ENCODE data around the gene TSPAN18. TPM values are rescaled to one million over a fixed set of nuclear protein-coding genes. Genes with fewer than 3 reads are reported as not detected.

Gene TSPAN18
- not detected in 2 replicates for total RNA-seq (2014; rRNA removed; shearing (Covaris generic))
- 0.52 and 0.90 TPM in 2 replicates for polyA plus RNA-seq (2015; cell fraction: cytosol; rRNA removed)
- 0.39 TPM in 1 of 2 replicates, not detected in the other for polyA plus RNA-seq (2015; cell fraction: nucleus; rRNA removed)

- in situ Hi-C loops (cut with HindIII; ENCODE audit: low pct_unique_long_range_greater_than_20kb, low sequenced_read_pairs) = no loop called here
- DNase-seq (ENCODE audit: low read depth, low spot score) = no peak
Observed at GRCh38 chr11:44726283-44727113, at the start of gene TSPAN18. TSPAN18 (plus strand) TSS chr11:44726962; CDS start chr11:44906417, 179,455 bp downstream.

GRCh38 chr11:44680982-44681597 is 45.7 kb upstream of the TSPAN18 start:
- in situ Hi-C loops (cut with HindIII; ENCODE audit: low pct_unique_long_range_greater_than_20kb, low sequenced_read_pairs) = no loop called here
- no peak for DNase-seq (ENCODE audit: low read depth, low spot score)

GRCh38 chr11:44681698-44682097 is 45.1 kb upstream of the TSPAN18 start:
- in situ Hi-C loops (cut with HindIII; ENCODE audit: low pct_unique_long_range_greater_than_20kb, low sequenced_read_pairs) = no loop called here
- no peak for DNase-seq (ENCODE audit: low read depth, low spot score)

GRCh38 chr11:44684859-44685281 is 41.9 kb upstream of the TSPAN18 start:
- DNase-seq (ENCODE audit: low read depth, low spot score) = peak; percentile 22
- in situ Hi-C loops (cut with HindIII; ENCODE audit: low pct_unique_long_range_greater_than_20kb, low sequenced_read_pairs) = no loop called here

GRCh38 chr11:44687388-44687787 is 39.4 kb upstream of the TSPAN18 start:
- no peak for DNase-seq (ENCODE audit: low read depth, low spot score)
- in situ Hi-C loops (cut with HindIII; ENCODE audit: low pct_unique_long_range_greater_than_20kb, low sequenced_read_pairs) = no loop called here

- in situ Hi-C loops (cut with HindIII; ENCODE audit: low pct_unique_long_range_greater_than_20kb, low sequenced_read_pairs) = no loop called here
Observed at GRCh38 chr11:44689265-44689664, 37.5 kb upstream of the TSPAN18 start.

GRCh38 chr11:44690651-44691050 is 36.1 kb upstream of the TSPAN18 start:
- DNase-seq (ENCODE audit: low read depth, low spot score) = no peak
- in situ Hi-C loops (cut with HindIII; ENCODE audit: low pct_unique_long_range_greater_than_20kb, low sequenced_read_pairs) = no loop called here

More at GRCh38 chr11:44689265-44689664, 37.5 kb upstream of the TSPAN18 start:
- no peak for DNase-seq (ENCODE audit: low read depth, low spot score)

GRCh38 chr11:44692460-44692859 is 34.3 kb upstream of the TSPAN18 start:
- DNase-seq (ENCODE audit: low read depth, low spot score) = no peak
- in situ Hi-C loops (cut with HindIII; ENCODE audit: low pct_unique_long_range_greater_than_20kb, low sequenced_read_pairs) = no loop called here

- no peak for DNase-seq (ENCODE audit: low read depth, low spot score)
Observed at GRCh38 chr11:44693654-44694119, 33.1 kb upstream of the TSPAN18 start.

GRCh38 chr11:44694443-44694842 is 32.3 kb upstream of the TSPAN18 start:
- in situ Hi-C loops (cut with HindIII; ENCODE audit: low pct_unique_long_range_greater_than_20kb, low sequenced_read_pairs) = no loop called here
- no peak for DNase-seq (ENCODE audit: low read depth, low spot score)

More at GRCh38 chr11:44693654-44694119, 33.1 kb upstream of the TSPAN18 start:
- in situ Hi-C loops (cut with HindIII; ENCODE audit: low pct_unique_long_range_greater_than_20kb, low sequenced_read_pairs) = no loop called here

- peak; percentile 26 for DNase-seq (ENCODE audit: low read depth, low spot score)
- in situ Hi-C loops (cut with HindIII; ENCODE audit: low pct_unique_long_range_greater_than_20kb, low sequenced_read_pairs) = no loop called here
Observed at GRCh38 chr11:44695169-44695833, 31.5 kb upstream of the TSPAN18 start.

- DNase-seq (ENCODE audit: low read depth, low spot score) = no peak
- in situ Hi-C loops (cut with HindIII; ENCODE audit: low pct_unique_long_range_greater_than_20kb, low sequenced_read_pairs) = no loop called here
Observed at GRCh38 chr11:44698252-44698912, 28.4 kb upstream of the TSPAN18 start.

GRCh38 chr11:44699497-44700408 is 27.0 kb upstream of the TSPAN18 start:
- no peak for DNase-seq (ENCODE audit: low read depth, low spot score)
- in situ Hi-C loops (cut with HindIII; ENCODE audit: low pct_unique_long_range_greater_than_20kb, low sequenced_read_pairs) = no loop called here

- in situ Hi-C loops (cut with HindIII; ENCODE audit: low pct_unique_long_range_greater_than_20kb, low sequenced_read_pairs) = no loop called here
- DNase-seq (ENCODE audit: low read depth, low spot score) = no peak
Observed at GRCh38 chr11:44701276-44701675, 25.5 kb upstream of the TSPAN18 start.

GRCh38 chr11:44702889-44703288 is 23.9 kb upstream of the TSPAN18 start:
- no peak for DNase-seq (ENCODE audit: low read depth, low spot score)
- in situ Hi-C loops (cut with HindIII; ENCODE audit: low pct_unique_long_range_greater_than_20kb, low sequenced_read_pairs) = no loop called here

GRCh38 chr11:44707094-44707493 is 19.7 kb upstream of the TSPAN18 start:
- DNase-seq (ENCODE audit: low read depth, low spot score) = no peak
- in situ Hi-C loops (cut with HindIII; ENCODE audit: low pct_unique_long_range_greater_than_20kb, low sequenced_read_pairs) = no loop called here

GRCh38 chr11:44708009-44708408 is 18.8 kb upstream of the TSPAN18 start:
- in situ Hi-C loops (cut with HindIII; ENCODE audit: low pct_unique_long_range_greater_than_20kb, low sequenced_read_pairs) = no loop called here
- DNase-seq (ENCODE audit: low read depth, low spot score) = no peak

Data from SK-MEL-5 (cell line).